NCI-H128 (cell line): Measurements from ENCODE around the gene ASCL5.

Experiments
- DNase-seq: peaks from one replicate; lab custom pipeline; 2025; ENCODE audit not compliant: unreplicated experiment; lab: John Stamatoyannopoulos, UW

The ASCL5 gene

GRCh38 chr1:201088395-201088794, 38.6 kb downstream of the ASCL5 start:
- DNase-seq, result no peak

- DNase-seq, result no peak
Observed at GRCh38 chr1:201085902-201086735, 40.9 kb downstream of the ASCL5 start.

- no peak for DNase-seq
Observed at GRCh38 chr1:201084295-201084694, 42.7 kb downstream of the ASCL5 start.

GRCh38 chr1:201083741-201084140, 43.2 kb downstream of the ASCL5 start:
- no peak for DNase-seq

GRCh38 chr1:201080135-201080534, 46.8 kb downstream of the ASCL5 start:
- DNase-seq, result no peak

GRCh38 chr1:201077736-201078135, 49.2 kb downstream of the ASCL5 start:
- no peak for DNase-seq

- no peak for DNase-seq
Observed at GRCh38 chr1:201077116-201077515, 49.9 kb downstream of the ASCL5 start.

- DNase-seq, result no peak
Observed at GRCh38 chr1:201076092-201076491, 50.9 kb downstream of the ASCL5 start.

GRCh38 chr1:201074018-201074417, 53.0 kb downstream of the ASCL5 start:
- no peak for DNase-seq

GRCh38 chr1:201072922-201073321, 54.1 kb downstream of the ASCL5 start:
- DNase-seq, result no peak

GRCh38 chr1:201072149-201072548, 54.8 kb downstream of the ASCL5 start:
- DNase-seq, result no peak

GRCh38 chr1:201069636-201070035, 57.3 kb downstream of the ASCL5 start:
- no peak for DNase-seq

GRCh38 chr1:201068976-201069375, 58.0 kb downstream of the ASCL5 start:
- DNase-seq, result no peak

GRCh38 chr1:201066986-201067385, 60.0 kb downstream of the ASCL5 start:
- no peak for DNase-seq

GRCh38 chr1:201065686-201066085, 61.3 kb downstream of the ASCL5 start:
- DNase-seq, result no peak

GRCh38 chr1:201064806-201065205, 62.2 kb downstream of the ASCL5 start:
- DNase-seq, result no peak
